ENCODE measurements around the gene RSF1.
"Not testable (repeated sequence)": the region's sequence is repeated elsewhere in the genome, so short reads cannot be mapped to it uniquely, and the experiment has no call there.

Gene RSF1, protein sequence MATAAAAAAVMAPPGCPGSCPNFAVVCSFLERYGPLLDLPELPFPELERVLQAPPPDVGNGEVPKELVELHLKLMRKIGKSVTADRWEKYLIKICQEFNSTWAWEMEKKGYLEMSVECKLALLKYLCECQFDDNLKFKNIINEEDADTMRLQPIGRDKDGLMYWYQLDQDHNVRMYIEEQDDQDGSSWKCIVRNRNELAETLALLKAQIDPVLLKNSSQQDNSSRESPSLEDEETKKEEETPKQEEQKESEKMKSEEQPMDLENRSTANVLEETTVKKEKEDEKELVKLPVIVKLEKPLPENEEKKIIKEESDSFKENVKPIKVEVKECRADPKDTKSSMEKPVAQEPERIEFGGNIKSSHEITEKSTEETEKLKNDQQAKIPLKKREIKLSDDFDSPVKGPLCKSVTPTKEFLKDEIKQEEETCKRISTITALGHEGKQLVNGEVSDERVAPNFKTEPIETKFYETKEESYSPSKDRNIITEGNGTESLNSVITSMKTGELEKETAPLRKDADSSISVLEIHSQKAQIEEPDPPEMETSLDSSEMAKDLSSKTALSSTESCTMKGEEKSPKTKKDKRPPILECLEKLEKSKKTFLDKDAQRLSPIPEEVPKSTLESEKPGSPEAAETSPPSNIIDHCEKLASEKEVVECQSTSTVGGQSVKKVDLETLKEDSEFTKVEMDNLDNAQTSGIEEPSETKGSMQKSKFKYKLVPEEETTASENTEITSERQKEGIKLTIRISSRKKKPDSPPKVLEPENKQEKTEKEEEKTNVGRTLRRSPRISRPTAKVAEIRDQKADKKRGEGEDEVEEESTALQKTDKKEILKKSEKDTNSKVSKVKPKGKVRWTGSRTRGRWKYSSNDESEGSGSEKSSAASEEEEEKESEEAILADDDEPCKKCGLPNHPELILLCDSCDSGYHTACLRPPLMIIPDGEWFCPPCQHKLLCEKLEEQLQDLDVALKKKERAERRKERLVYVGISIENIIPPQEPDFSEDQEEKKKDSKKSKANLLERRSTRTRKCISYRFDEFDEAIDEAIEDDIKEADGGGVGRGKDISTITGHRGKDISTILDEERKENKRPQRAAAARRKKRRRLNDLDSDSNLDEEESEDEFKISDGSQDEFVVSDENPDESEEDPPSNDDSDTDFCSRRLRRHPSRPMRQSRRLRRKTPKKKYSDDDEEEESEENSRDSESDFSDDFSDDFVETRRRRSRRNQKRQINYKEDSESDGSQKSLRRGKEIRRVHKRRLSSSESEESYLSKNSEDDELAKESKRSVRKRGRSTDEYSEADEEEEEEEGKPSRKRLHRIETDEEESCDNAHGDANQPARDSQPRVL (N-terminal part only)

DNA sequence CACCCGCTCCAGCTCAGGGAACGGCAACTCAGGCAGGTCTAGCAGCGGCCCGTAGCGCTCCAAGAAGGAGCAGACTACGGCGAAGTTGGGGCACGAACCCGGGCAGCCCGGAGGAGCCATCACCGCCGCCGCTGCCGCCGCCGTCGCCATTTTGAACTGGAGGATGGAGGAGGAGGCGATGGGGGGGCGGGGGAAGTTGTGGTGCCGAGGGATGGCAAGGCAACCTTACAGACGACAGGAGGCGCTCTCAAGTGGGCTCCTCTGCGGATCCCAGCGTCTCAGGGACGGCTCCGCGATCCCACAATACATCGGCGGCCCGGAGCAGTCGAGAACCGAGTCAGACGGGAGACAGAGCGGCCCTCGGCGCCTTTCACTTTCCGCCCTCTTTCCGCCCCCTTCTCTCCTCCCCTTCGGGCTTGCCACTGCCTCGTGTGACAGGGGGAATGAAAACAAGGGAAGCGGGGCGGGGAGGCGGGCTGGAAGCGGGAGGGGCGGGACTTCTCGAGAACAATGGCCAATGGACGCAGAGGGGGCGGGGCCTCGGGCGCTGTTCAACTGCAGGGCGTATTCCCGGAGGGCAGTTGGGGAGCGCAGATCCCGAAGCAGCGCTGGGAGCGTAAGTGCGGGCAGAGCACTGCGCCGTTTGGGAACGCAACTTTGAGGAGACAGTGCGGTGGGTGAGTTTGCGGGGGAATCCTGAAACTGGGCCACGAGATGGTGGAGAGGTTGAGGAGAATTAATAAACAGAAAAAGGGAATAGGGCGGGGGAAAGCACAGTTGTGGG is at the start of gene RSF1, which contains the start of gene AAMDC:
Gene RSF1, minus strand, starts transcription at position 158 of the 784 bp plus-strand sequence. Its CDS starts 8 bp downstream, at position 150.
Gene AAMDC, plus strand, starts transcription at position 580 of the 784 bp plus-strand sequence. CDS start 21,353 bp downstream, outside the sequence.
- peak; percentile 97 for DNase-seq (ENCODE audit: low read depth)

DNA sequence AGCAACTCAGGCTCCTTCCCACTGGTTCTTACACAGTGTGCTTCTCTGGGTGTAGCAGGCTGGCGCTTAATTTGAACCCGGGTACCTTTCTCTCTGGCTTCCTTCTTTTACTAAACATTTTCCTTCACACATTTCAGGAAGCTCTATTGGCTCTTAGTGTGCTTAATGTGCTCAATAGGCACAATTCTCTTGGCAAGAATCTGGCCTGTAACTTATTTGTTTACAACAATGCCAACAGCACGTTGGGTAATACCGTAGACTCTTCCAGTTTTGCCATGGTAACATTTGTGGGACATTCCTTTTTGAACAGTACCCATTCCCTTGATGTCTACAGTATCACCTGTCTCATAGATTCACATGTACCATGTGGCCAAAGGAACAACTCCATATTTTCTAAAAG is 48.2 kb upstream of the RSF1 start:
- DNase-seq (ENCODE audit: low read depth), result no peak

DNA sequence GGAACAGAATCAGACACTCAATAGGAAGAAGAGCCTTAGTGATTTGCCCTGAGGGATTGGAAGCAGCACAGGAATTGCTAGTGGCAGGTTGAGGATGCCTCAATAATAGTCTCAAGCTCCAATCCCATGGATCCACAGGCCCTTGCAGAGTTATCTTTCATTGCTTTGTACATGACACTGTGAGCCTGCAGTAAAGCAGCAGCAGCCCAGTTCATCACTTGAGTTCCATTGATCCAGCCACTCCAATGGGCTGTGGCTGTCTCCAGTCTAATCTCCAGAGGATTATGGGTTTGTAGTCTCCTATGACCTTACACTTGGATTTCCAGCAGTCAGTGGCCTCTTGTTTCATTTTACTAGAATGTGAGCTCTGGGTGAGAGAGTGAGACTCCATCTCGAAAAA is 45.8 kb upstream of the RSF1 start:
- no peak for DNase-seq (ENCODE audit: low read depth)

DNA sequence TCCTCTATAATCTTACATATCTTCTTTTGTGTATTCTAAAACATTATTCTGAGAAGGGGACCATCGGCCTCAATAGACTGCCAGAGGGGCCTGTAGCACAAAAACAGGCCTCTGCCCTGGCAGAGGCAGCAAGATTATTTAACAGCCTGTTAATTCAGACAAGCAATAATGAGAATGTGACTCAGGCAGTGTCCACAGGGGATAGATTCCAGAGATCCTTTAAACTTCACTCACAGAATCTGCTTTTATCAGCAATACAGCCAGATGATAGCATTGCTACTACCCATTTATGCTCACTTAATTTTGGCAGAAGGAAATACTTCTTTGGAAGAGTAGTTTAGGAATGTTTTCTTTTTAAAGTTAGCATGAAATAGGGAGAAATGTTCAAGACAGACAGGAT is 45.3 kb upstream of the RSF1 start:
- DNase-seq (ENCODE audit: low read depth), result no peak

DNA sequence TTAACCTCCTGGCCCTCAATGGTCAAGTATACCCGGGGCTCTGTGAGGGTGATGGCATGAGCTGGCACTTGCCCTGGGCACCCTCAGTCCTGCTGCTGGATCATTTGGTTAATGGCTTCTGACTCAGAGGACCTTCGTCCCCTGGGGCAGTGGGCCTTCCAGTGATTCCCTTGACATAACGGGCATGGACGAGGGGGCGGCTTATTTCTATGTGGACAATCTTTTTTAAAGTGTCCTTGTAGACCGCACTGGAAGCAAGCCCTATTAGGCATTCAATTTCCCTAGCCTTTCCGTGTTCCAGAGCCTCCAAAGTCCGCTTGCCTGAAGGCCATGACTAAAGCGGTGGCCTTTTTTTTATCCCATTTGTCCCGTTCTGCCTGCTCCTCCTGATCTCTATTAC is 40.9 kb upstream of the RSF1 start:
- DNase-seq (ENCODE audit: low read depth), result not testable (repeated sequence)

DNA sequence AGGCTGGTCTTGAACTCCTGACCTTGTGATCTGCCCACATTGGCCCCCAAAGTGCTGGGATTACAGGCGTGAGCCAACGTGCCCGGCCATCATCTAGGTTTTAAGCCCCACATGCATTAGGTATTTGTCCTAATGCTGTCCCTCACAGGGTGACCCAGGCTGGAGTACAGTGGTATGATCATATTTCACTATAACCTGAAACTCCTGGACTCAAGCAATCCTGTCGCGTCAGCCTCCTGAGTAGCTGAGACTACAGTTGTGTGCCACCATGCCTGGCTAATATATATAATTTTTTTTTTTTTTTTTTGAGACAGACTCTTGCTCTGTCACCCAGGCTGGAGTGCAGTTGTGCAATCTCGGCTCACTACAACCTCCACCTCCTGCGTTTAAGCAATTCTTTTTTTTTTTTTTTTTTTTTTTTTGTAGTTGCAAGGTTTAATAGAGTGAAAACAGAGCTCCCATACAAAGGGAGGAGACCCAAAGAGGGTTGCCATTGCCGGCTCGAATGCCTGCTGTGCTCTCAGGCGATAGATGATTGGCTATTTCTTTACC is 37.5 kb upstream of the RSF1 start:
- not testable (repeated sequence) for DNase-seq (ENCODE audit: low read depth)

DNA sequence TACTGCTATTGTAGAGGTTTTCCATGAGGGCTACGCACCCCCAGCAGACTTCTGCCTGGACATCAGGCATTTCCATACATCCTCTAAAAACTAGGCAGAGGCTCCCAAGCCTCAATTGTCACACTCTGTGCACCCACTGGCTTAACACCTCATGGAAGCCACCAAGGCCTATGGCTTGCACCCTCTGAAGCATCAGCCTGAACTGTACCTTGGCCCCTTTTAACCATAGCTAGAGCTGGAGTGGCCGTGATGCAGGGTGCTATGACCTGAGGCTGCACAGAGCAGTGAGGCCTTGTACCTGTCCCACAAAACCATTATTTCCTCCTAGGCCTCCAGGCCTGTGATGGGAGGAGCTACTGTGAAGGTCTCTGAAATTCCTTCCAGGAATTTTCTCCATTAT is 34.3 kb upstream of the RSF1 start:
- DNase-seq (ENCODE audit: low read depth), result no peak

DNA sequence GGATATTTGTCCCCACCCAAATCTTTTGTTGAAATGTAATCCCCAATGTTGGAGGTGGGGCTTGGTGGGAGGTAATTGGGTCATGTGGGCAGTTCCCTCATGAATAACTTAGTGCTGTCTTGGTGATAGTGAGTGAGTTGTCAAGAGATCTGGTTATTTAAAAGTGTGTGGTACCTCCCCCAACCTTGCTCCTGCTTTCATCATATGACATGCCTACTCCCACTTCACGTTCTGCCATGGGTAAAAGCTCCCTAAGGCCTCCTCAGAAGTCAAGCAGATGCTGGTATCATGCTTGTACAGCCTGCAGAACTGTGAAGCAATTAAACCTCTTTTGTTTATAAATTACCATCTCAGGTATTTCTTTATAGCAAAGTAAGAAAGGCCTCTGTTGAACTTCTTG is 31.0 kb upstream of the RSF1 start:
- DNase-seq (ENCODE audit: low read depth), result no peak

DNA sequence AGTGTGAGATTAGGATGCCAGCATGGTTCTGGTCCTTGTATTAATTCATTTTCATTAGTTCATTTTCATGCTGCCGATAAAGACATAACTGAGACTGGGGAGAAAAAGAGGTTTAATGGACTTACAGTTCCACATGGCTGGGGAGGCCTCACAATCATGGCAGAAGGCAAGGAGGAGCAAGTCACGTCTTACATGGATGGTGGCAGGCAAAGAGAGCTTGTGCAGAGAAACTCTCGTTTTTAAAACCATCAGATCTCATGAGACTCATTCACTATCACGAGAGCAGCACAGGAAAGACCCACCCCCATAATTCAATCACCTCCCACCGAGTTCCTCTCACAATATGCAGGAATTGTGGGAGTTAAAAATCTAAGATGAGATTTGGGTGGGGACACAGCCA is 23.2 kb upstream of the RSF1 start:
- DNase-seq (ENCODE audit: low read depth), result not testable (repeated sequence)

DNA sequence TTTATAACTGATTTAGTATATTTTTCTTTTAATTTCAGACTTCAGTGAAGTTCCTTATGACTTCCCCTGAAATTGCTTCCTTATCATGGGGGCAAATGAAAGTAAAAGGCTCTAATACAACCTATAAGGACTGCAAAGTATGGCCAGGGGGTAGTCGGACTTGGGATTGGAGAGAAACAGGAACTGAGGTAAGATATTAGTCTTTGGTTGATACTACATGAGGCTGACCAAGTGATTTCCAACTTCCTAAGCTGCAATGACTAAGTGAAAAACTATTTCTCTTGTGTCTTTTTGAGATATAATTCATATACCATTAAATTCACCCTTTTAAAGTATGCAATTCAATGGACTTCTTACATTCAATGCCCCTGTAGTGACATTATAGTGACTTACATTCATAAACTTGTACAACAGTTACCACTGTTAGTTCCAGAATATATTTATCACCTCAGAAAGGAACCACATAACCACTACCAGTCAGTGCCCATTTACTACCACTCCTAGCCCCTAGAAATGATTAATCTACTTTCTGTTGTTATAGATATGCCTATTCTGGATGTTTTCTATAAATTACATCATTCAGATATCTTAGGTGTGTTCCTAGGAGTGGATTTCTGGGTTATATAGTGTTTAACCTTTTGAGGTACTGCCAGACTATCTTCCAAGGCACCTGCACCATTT is 22.1 kb upstream of the RSF1 start:
- no peak for DNase-seq (ENCODE audit: low read depth)

DNA sequence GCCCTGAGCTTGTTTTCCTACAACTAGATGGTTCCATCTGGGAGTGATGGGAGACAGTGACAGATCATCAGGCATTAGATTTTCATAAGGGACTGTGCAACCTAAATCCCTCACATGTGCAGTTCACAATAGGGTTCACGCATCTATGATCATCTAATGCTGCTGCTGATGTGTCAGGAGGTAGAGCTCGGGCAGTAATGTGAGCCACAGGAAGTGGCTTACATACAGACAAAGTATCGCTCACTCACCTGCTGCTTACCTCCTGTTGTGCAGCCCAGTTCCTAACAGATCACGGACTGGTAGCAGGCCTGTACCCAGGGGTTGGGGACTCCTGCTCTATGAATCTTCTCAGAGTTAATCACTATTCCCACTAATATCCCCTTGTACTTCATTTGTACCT is 12.8 kb upstream of the RSF1 start:
- no peak for DNase-seq (ENCODE audit: low read depth)

DNA sequence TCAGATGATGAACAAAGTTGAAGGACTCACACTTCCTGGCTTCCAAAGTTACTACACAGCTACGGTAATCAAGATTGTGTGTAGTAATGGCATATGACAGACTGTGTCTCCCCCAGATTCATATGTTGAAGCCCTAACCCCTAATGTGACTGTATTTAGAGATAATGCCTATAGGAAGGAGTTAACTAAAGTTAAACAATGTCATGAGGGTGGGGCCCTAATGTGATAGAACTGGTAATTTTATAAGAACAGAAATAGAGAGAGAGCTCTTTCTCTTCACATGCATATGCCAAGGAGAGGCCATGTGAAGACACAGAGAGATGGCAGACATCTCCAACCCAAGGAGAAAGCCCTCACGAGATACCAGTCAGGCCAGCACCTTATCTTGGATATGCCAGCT is 8.4 kb upstream of the RSF1 start:
- DNase-seq (ENCODE audit: low read depth), result no peak

DNA sequence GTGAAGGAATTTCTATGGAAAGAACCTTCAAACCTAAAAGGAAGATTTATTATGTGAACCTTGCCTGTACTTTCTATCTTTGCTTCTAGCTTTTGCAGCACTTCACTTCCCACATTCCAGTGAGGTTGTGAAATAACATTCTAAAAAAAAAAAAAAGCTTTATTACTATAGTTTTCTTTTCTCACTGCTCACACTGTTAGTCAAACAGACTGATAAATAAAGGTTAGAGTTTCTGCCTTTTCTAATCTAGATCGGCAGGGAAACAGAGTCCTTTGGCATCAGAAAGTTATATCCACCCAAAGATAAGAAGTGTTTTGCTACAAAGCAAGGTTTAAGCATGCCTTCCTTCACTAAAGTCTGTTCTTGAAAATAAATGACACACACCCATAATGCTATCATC is 3.3 kb upstream of the RSF1 start:
- DNase-seq (ENCODE audit: low read depth), result no peak

DNA sequence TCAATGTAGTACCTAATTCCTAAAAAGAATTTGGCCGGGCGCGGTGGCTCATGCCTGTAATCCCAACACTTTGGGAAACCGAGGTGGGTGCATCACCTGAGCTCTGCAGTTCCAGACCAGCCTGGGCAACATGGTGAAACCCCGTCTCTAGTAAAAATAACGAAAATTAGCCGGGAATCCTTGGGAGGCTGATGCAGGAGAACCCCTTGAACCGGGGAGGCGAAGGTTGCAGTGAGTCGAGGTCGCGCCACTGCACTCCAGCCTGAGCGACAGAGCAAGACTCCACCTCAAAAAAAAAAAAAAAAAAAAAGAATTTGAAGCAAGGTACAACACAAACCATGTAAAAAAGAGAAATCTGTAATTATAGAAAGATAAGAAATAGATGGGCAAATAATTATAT is 1.6 kb upstream of the RSF1 start:
- DNase-seq (ENCODE audit: low read depth), result not testable (repeated sequence)

DNA sequence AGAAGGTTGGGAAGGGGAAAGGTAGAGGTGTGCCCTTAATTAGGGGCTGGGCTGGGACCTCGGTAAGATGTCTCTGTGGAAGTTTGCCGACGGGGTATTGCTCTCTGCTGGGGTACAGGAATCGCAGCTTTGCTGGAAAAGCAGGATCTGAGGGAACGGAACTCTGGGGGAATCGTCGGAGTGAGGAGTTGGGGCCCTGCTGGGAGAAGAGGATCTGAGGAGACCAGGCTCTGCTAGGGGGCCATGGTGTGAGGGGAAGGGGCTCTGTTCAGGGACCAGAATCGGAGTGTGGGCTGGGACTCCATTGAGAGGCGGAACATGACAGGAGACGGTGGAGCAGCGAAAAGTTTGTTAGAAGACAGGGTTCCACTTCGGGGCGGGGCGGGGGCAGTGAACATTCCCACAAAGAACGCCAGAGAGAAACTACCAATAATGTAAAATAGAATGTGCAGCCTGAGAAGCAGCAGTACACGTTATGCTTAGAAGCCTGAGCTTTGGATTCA is 878 bp upstream of the RSF1 start:
- no peak for DNase-seq (ENCODE audit: low read depth)

DNA sequence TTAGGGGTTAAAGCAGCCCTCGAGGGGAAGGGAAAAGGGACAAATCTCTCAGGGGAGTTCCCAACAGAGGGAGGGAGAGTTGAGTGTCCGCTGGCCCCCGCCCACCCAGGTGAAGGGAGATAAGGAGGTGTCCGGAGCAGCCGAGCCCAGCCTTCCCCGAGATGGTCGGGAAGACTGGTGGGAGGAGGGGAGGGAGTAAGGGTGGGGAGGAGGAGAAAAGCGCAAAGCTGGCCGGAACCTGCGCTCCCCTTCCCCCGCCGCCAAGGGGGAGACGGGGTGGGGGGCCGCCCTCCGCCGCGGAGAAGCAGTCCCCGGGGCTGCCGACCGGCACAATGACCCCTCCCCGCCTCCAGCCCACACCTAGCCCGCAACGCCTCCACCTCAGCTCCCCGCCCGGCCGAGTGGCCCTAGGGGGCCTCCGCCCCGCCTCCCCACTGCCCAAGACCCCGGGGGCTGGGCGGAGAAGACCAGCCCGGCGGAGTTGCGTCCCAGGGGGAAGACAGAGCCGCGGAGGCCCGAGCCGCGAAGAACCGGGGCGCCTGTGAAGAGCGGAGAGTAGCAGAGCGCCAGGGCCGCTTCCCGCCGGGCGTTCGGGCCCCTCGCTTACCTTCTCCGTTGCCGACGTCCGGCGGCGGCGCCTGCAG is 479 bp downstream of the RSF1 start:
- DNase-seq (ENCODE audit: low read depth), result peak; percentile 24

DNA sequence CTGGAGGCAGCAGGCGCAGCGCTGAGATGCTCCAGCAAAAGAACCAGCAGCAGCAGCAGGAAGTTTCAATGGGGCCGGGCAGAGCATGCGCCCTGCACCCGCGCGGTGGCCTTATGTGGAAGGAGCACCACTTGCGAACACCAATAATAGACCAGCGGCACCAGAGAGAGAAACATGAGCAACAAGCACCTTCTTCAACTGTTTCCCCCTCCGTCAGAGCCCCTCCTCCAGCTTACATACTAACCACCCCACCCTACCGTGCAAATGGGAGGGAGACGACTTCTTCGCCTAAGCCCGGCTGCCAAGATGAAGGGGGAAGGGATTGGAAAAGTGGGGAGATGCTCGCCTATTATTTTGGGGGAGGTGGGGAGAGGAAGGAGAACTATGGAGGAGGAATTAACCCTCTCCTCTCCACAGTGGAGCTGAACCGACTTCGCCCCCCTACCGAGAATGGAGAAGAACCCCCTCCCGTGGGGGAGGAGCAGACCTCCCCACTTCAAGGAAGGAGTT is 1.1 kb downstream of the RSF1 start:
- DNase-seq (ENCODE audit: low read depth), result peak; percentile 75

DNA sequence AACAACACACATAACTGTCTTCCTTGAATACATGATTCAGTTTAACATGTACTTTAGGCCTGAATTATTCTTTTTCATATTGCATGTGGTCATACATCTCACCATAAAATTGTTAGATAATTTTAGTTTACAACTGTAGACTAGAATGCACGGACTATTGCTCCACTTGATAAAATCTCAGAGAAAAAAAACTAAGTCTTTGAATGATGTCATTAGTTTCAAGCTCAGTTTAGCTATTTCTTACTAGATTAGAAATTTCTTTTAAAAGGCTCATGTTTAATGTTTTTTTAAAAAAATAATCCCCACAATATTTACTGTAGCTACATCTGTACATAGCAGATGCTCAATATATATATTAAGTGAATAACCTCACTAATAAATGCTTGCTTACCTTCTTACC is 5.1 kb downstream of the RSF1 start:
- no peak for DNase-seq (ENCODE audit: low read depth)

DNA sequence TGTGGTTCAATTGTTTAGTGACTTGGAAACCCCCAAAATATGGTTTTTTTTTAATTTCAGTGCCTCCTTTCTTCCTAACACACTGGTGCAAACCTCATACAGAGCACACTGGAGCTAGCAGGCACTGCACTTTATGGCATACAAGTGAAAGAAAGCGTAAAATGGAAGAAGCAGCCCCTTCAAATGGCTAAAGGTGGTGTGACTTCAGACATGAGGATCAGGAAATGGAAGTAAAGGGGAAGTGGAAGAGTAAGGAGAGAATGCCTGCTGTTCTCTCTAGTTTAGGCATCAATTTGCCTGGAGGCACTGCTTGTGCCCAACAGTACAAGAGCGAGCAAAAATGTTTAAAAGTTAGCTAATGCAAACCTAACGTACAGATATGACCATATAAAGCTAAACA is 5.7 kb downstream of the RSF1 start:
- DNase-seq (ENCODE audit: low read depth), result no peak

Measured in activated T-helper 9 cell treated with anti-CD3 and anti-CD28 coated beads, Interleukin-2, amount 50 U/mL, for 16 hours (primary cell).